K562 (cell line): ENCODE results near the gene POLR1A. TPM values are rescaled to one million over a fixed set of nuclear protein-coding genes. Genes with fewer than 3 reads are reported as not detected.

Experiments used
- ATF7 ChIP-seq: fragments of 450-650 bp; IDR thresholded peaks from 2 replicates; pipeline ENCODE4 v1.7.1; 2014; ENCODE audit warnings: mild to moderate bottlenecking, moderate library complexity
- ELK3 ChIP-seq: fragments of 450-650 bp; formaldehyde crosslinking; IDR thresholded peaks from 2 replicates; pipeline ENCODE4 v1.4.0; 2020; ENCODE audit warnings: mild to moderate bottlenecking
- ETV1 ChIP-seq: fragments of 450-650 bp; conservative IDR thresholded peaks from 2 replicates; pipeline ENCODE4 v1.6.1; 2016; ENCODE audit warnings: missing genetic modification characterization, control low read depth, low read depth, missing compliant biosample characterization
- HBP1 ChIP-seq: fragments of 450-650 bp; formaldehyde crosslinking; IDR thresholded peaks from 2 replicates; pipeline ENCODE4 v1.4.0; 2022; ENCODE audit warnings: missing genetic modification characterization
- HDAC3 ChIP-seq: fragments of 450-650 bp; IDR thresholded peaks from 2 replicates; pipeline ENCODE4 v1.6.1; 2018; ENCODE audit warnings: borderline replicate concordance, mild to moderate bottlenecking, moderate library complexity; ENCODE audit not compliant: partially characterized antibody
- MEIS2 ChIP-seq: fragments of 450-650 bp; IDR thresholded peaks from 2 replicates; pipeline ENCODE4 v1.6.1; 2014; ENCODE audit warnings: mild to moderate bottlenecking; ENCODE audit not compliant: partially characterized antibody
- MTA2 ChIP-seq: fragments of 450-650 bp; IDR thresholded peaks from 2 replicates; pipeline ENCODE4 v1.6.1; 2016; ENCODE audit warnings: low read depth
- NBN ChIP-seq: fragments of 450-650 bp; IDR thresholded peaks from 2 replicates; pipeline ENCODE4 v1.6.1; 2016; ENCODE audit warnings: low read depth, mild to moderate bottlenecking
- NKRF ChIP-seq: fragments of 450-650 bp; IDR thresholded peaks from 2 replicates; pipeline ENCODE4 v1.6.1; 2016; ENCODE audit warnings: borderline replicate concordance
- POLR2A ChIP-seq: fragments of 450-650 bp; conservative IDR thresholded peaks from 2 replicates; pipeline ENCODE4 v1.6.1; 2016
- POLR2G ChIP-seq: fragments of 200-400 bp; formaldehyde crosslinking; IDR thresholded peaks from 2 replicates; pipeline ENCODE4 v1.6.1; 2017; ENCODE audit warnings: low read depth, mild to moderate bottlenecking, antibody characterized with exemption, low read length, moderate library complexity
- RBM25 ChIP-seq: fragments of 200-400 bp; formaldehyde crosslinking; IDR thresholded peaks from 2 replicates; pipeline ENCODE4 v1.6.1; 2018; ENCODE audit warnings: low read length, low read depth, moderate library complexity; ENCODE audit not compliant: severe bottlenecking
- polyA plus RNA-seq, 8 experiments: library from polyadenylated mRNA; depleted of rRNA in 4 of 8; stranded (reverse) in 5 of 8; unstranded in 3 of 8; fragments of >200 nt; fragmentation: Nextera tagmentation in 2 of 8; fragmentation: Illumina TruSeq in 1 of 8; extraction: Ambion mirVana in 2 of 8; extraction: Trizol in 1 of 8; gene quantifications; 2 replicates each; pipeline versions ENCODE4 v1.2.1 to v1.2.3, GENCODE V29; 2011 to 2014; ENCODE audit warnings: inconsistent platforms in 1 of 8, missing spikeins in 1 of 8
- total RNA-seq, 7 experiments: library from RNA; depleted of rRNA in 6 of 7; stranded (reverse); fragments of >200 nt in 6 of 7; fragmentation: Illumina TruSeq in 2 of 7; extraction: Trizol in 2 of 7; gene quantifications; 2 replicates each; pipeline versions ENCODE4 v1.2.1 to v1.2.3, GENCODE V29; 2011 to 2021; ENCODE audit warnings: low replicate concordance in 1 of 7

The POLR1A gene
- total and polyA plus RNA-seq, 9 of the 15 experiments (the other 6 are each of a cell fraction or from before 2014, with no cell fraction given) = 3.0 to 72.1 (median 21.8) TPM

- TF ChIP-seq NKRF (no peak), HBP1 (CRISPR knock-in tag) (no peak), ETV1 (tag) (no peak), RBM25 (no peak), MEIS2 (peak; percentile 24), POLR2G (0 out of 2 replicates have a peak, but pooled peaks have one; percentile 6), ATF7 (no peak), HDAC3 (no peak), MTA2 (no peak), ELK3 (CRISPR knock-in tag) (no peak), NBN (no peak), POLR2A (0 out of 2 replicates have a peak, but pooled peaks have one; percentile 28)
These were observed 38.4 kb upstream of the POLR1A start (continued) for GRCh38 chr2:86143926-86144685.
